Heart left ventricle (tissue), 16 donors: Measurements from ENCODE around the gene RRM2. TPM values are rescaled to one million over a fixed set of nuclear protein-coding genes. Genes with fewer than 3 reads are reported as not detected.

Experiments used
- ATAC-seq, 4 donors: fragments of 200-7000 bp; cut with Tn5 transposase; one replicate each; pipeline ENCODE4 v1.9.1; 2020 to 2022; ENCODE audit warnings: moderate library complexity in 4 of 4, mild to moderate bottlenecking in 3 of 4, moderate number of reproducible peaks in 1 of 4
- DNase-seq, 5 donors: peaks; one replicate each; pipeline ENCODE4 v3.0.0-alpha.2; 2020
- H3K27ac ChIP-seq, 12 donors: fragments of 200-600 bp; sonication (generic) in 4 of 12; one replicate each; pipeline versions ENCODE4 v1.5.0 to v1.8.0; 2016 to 2022; ENCODE audit warnings: mild to moderate bottlenecking in 2 of 12
- H3K27me3 ChIP-seq, 9 donors: fragments of 200-600 bp; sonication (generic) in 2 of 9; one replicate each; pipeline versions ENCODE4 v1.5.1 to v1.8.0; 2016 to 2022; ENCODE audit warnings: mild to moderate bottlenecking in 3 of 9
- H3K36me3 ChIP-seq, 9 donors: fragments of 200-600 bp; sonication (generic) in 2 of 9; one replicate each; pipeline versions ENCODE4 v1.5.0 to v1.8.0; 2018 to 2022; ENCODE audit warnings: mild to moderate bottlenecking in 2 of 9
- H3K4me1 ChIP-seq, 12 donors: fragments of 200-600 bp; sonication (generic) in 4 of 12; one replicate each; pipeline versions ENCODE4 v1.5.0 to v1.8.0; 2016 to 2022; ENCODE audit warnings: mild to moderate bottlenecking in 3 of 12
- H3K4me3 ChIP-seq, 12 donors: fragments of 200-600 bp; sonication (generic) in 4 of 12; one replicate each; pipeline versions ENCODE4 v1.5.0 to v1.8.0; 2017 to 2022; ENCODE audit warnings: mild to moderate bottlenecking in 9 of 12, moderate library complexity in 4 of 12
- H3K9me3 ChIP-seq, 12 donors: fragments of 200-600 bp; sonication (generic) in 4 of 12; one replicate each; pipeline versions ENCODE4 v1.5.0 to v1.8.0; 2016 to 2022; ENCODE audit warnings: mild to moderate bottlenecking in 1 of 12
- POLR2A ChIP-seq, 2 donors: fragments of 450-650 bp; IDR thresholded peaks; one replicate each; pipeline ENCODE4 v1.6.1; 2017; ENCODE audit warnings: antibody characterized with exemption in 2 of 2, mild to moderate bottlenecking in 2 of 2, moderate library complexity in 2 of 2
- WGBS, 4 donors: extraction: QIAGEN DNeasy Blood & Tissue Kit in 2 of 4; methylation state at CpG; one replicate each; pipeline versions ENCODE4 v1.1.5 to v1.1.7; 2013 to 2018; 5-methylcytosine and 5-hydroxymethylcytosine counted together
- intact Hi-C, 10 donors: fragments of 100-400 bp; cut with DNase I; formaldehyde crosslinking; loops; one replicate each; pipeline versions ENCODE4 v1.11.1 to v1.14.2; 2022
- polyA plus RNA-seq, 2 donors: library from polyadenylated mRNA; stranded (reverse); fragments of 200-250 nt; gene quantifications; one replicate each; pipeline ENCODE4 v1.2.3, GENCODE V29; 2013
- total RNA-seq, 9 donors: library from RNA; depleted of rRNA in 2 of 9; stranded (reverse); fragments of >200 nt in 2 of 9; fragmentation: NEBNext Ultra II Directional in 3 of 9; extraction: Animal tissue kit (Norgen Biotek cat#: 25700) in 3 of 9; gene quantifications; one replicate each; pipeline versions ENCODE4 v1.1.0 to v1.2.4, GENCODE V29; 2016 to 2023
- TF ChIP-seq, protein P1 (sequence below), 12 donors: fragments of 200-600 bp; sonication (generic) in 4 of 12; IDR thresholded peaks; one replicate each; pipeline versions ENCODE4 v1.5.0 to v1.8.0; 2018 to 2022; ENCODE audit warnings: antibody characterized with exemption in 12 of 12, mild to moderate bottlenecking in 5 of 12
- donor health status: ischemic (EF 13 %, LVEDD 7.1; RV severe dilation, severe dysfunction).
- donor health status: healthy with polysubstance abuse.
- donor health status: DM: no; HTN: yes; CAD: no.
- donor health status: DM: no; HTN: no; CAD: no.
- donor health status: ischemic (EF 25% LVEDD 6.9; RV normal size, moderate dysfunction).
- donor health status: ischemic (EF 25% LVEDD 5.7; RV mildly dilated, moderate dysfunction).
- donor health status: healthy.
- donor health status: DM: yes; HTN: yes; CAD: no.
- donor health status: ischemic (EF 35%, LVEDD 5.7; RV mildly dilated, moderate dysfunction).
- donor health status: nonischemic (EF 11% LVEDD 7.7; RV severe dilation, severe dysfunction).
- donor health status: DM: yes; HTN: yes; CAD: no.
- donor health status: PGD.
- donor health status: ischemic (EF 29% LVEDD 5.4; RV normal size, mild dysfunction).
- donor health status: nonischemic (EF 23%, LVEDD 6.1; RV moderate dilation, normal function).

Gene RRM2
- total and polyA plus RNA-seq, 11 donors: 0.08 to 32.6 (median 1.0) TPM; not detected in 1

DNA sequence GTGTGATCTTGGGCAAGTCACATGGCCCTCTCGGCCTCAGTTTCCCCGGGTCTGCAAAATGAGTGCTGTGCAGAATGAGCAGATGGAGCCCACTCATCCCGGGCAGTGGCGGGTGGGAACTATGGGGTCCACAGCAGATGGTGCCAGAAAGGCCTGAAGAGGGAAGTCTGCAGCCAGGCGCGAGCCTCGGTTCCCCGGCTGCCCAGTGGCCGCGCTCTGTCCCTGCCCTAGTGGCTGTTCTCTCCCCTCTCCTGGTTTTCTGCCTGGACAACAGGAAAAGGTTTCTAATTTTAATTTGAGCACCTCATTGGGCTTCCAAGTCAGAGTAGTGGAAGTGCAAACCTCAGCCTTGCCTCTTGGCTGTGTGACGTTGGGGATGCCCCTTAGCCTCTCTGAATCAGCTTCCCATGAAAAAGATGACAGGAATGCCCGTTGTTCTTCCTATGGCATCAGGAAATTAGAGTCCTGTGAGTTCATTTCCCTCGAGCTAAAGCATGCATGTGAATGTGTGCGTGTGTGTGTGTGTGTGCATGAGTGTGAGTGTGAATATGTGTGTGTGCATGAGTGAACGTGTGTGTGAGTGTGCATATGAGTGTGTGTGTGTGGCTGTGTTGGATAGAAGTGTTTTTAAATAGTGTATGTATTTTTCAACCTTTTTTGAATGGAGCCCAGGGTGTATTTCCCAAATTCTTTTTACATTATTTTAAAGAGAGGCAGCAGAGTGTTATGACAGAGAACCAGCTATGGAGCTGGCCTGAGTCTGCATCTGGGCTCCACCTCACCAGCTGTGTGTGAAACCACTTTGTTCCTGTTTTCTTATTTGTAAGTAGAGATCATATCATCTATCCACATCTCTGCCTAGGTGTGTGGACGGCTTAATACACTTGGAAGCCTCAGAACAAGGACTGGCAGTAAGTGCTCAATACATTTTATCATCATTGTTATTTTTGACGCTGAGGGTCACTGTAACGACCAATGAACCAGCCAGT lies 41.3 kb downstream of the RRM2 start:
- 78 to 87% (median 82%) methylated on average over 10 to 18 of the region's 18 CpGs for WGBS, 4 donors
- Histone ChIP-seq H3K27me3 (no peaks in the 10 kb centered on the region), H3K4me3 (no peak overlapping the region), H3K36me3 (no peaks in the 10 kb centered on the region), H3K9me3 (no peaks in the 10 kb centered on the region), H3K4me1 (peaks cover 0 to 11% (median 2%) of the 10 kb centered on the region in 12 donors), H3K27ac (no peak overlapping the region)
- DNase-seq: peak in 1 of 5 donors; percentile 48
- intact Hi-C loops: loop anchor here in 1 of 10 donors (5.0 kb wide), 1 partner anchor 144 kb away; no protein-coding TSS in a partner anchor
- ATAC-seq: no peak
- TF ChIP-seq, protein P1, sequence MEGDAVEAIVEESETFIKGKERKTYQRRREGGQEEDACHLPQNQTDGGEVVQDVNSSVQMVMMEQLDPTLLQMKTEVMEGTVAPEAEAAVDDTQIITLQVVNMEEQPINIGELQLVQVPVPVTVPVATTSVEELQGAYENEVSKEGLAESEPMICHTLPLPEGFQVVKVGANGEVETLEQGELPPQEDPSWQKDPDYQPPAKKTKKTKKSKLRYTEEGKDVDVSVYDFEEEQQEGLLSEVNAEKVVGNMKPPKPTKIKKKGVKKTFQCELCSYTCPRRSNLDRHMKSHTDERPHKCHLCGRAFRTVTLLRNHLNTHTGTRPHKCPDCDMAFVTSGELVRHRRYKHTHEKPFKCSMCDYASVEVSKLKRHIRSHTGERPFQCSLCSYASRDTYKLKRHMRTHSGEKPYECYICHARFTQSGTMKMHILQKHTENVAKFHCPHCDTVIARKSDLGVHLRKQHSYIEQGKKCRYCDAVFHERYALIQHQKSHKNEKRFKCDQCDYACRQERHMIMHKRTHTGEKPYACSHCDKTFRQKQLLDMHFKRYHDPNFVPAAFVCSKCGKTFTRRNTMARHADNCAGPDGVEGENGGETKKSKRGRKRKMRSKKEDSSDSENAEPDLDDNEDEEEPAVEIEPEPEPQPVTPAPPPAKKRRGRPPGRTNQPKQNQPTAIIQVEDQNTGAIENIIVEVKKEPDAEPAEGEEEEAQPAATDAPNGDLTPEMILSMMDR (IDR thresholded peaks at IDR 0.05): peak in 1 of 12 donors; percentile 1
- TF ChIP-seq POLR2A (IDR thresholded peaks at IDR 0.05): no peak

DNA sequence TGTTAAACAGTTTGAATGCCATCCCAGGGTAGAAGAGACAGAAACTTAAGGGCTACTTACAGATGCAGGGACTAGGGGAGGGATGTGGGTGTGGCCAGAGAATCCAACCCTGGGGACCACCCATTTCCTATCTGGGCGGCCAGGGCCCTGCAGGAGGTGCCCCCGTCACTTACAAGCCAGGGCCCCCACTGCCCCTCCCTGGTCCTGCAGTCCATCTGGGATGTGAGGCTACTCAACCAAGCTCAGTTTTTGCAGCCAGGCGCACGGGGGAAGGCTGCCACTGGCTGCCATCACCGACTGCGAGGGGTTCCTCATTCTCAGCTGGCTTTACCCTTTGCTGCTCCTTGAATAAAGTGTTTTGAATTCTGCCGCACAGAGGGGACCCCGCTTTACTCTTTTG lies 42.1 kb downstream of the RRM2 start:
- Histone ChIP-seq H3K9me3 (no peaks in the 10 kb centered on the region), H3K36me3 (no peaks in the 10 kb centered on the region), H3K4me1 (peaks cover 0 to 7% (median 0%) of the 10 kb centered on the region in 12 donors), H3K4me3 (no peak overlapping the region), H3K27me3 (no peaks in the 10 kb centered on the region), H3K27ac (no peak overlapping the region)
- ATAC-seq (no peak), DNase-seq (peak in 1 of 5 donors; percentile 40)
- WGBS, 4 donors: 90 to 94% (median 92%) methylated on average over 7 to 8 of the region's 8 CpGs
- intact Hi-C loops: loop anchor here in 1 of 10 donors (5.0 kb wide), 1 partner anchor 143 kb away; no protein-coding TSS in a partner anchor
- TF ChIP-seq POLR2A (IDR thresholded peaks at IDR 0.05): no peak
- TF ChIP-seq, protein P1 (IDR thresholded peaks at IDR 0.05): no peak

DNA sequence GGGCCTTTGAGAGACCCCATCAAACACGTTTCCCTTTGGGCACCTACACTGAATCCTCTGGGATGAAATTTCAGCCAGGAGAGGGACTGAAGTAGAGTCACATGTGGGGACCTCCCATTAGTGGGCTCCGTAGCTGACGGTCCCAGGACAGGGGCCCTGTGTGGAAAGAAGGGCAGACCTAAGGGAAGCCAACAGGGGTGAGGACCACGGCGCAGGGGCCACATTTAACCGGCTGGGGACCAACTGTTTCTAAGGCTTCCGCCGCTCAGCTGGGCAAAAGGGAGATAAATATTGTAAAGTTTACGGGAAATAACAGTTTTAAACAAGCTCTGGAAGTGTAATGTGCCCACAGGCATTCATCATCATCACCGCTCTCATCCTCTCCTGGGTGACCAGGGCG lies 42.7 kb downstream of the RRM2 start:
- no peaks in the 10 kb centered on the region for H3K27me3 ChIP-seq
- DNase-seq: peak in 1 of 5 donors; percentile 28
- ATAC-seq: no peak
- TF ChIP-seq, protein P1 (IDR thresholded peaks at IDR 0.05): no peak
- TF ChIP-seq POLR2A (IDR thresholded peaks at IDR 0.05): no peak
- peaks cover 0 to 7% (median 0%) of the 10 kb centered on the region in 12 donors for H3K4me1 ChIP-seq
- H3K27ac ChIP-seq: no peak overlapping the region
- no peaks in the 10 kb centered on the region for H3K9me3 ChIP-seq
- no peak overlapping the region for H3K4me3 ChIP-seq
- WGBS, 4 donors: 91 to 97% (median 93%) methylated on average over 11 of the region's 11 CpGs
- no peaks in the 10 kb centered on the region for H3K36me3 ChIP-seq
- intact Hi-C loops: no loop called here
